ENCODE results near the gene HPCAL1. TPM values are rescaled to one million over a fixed set of nuclear protein-coding genes. Genes with fewer than 3 reads are reported as not detected.

Gene HPCAL1
- total and polyA plus RNA-seq, 2 of the 8 experiments (the other 6 are each of a cell fraction or from before 2014, with no cell fraction given): 5.8 to 8.6 TPM

DNA sequence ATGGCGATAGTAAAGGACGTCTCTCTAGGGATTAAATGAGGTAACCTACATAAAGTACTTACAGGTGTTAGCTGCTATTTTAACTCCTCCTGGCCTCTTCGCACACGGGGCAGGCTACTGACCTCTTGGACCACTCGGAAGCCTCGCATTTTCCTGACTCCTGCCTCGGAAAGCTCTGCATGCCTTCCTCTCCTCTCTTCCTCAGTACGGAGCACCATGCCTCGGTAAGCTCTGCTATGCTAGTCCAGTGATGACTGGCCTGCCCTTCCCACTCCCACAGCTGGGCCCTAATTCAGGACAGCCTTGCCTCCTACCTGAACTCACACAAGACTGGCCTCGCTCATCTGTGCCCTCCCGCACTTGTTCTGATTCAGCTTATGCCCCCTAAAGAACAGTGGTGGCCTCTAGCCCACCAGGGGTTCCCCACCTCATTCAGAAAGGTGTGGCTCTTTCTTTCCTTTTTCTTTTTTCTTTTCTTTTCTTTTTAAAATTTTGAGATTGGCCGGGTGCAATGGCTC lies 22.7 kb upstream of the HPCAL1 start (continued):
- TF ChIP-seq RNF2 (IDR thresholded peaks at IDR 0.05; ENCODE audit: borderline replicate concordance, low read depth, low read length, missing control alignments, poor library complexity, severe bottlenecking) (no peak), ZNF274 (IDR thresholded peaks at IDR 0.05; ENCODE audit: borderline replicate concordance, extremely low read depth, low read length) (no peak), MAFK (IDR thresholded peaks at IDR 0.05; ENCODE audit: low read depth, low read length) (no peak), FOSL1 (IDR thresholded peaks at IDR 0.05; ENCODE audit: insufficient read depth, low read depth, low read length) (no peak), GTF2F1 (IDR thresholded peaks at IDR 0.05; ENCODE audit: borderline replicate concordance, low read depth, low read length) (no peak), SIN3A (conservative IDR thresholded peaks at IDR 0.05 in 1 of 2, IDR thresholded peaks at IDR 0.05 in 1 of 2; ENCODE audit: low read depth in 1 of 2, low read length in 2 of 2) (no peak), YY1 (IDR thresholded peaks at IDR 0.05; ENCODE audit: low read depth, low read length) (no peak)
